Uterus (tissue), 2 donors: ENCODE measurements around the gene GSTO1.

Experiments
- CTCF ChIP-seq, 4 experiments: fragments of 200-600 bp in 2 of 4; fragments of 450-650 bp in 2 of 4; sonication (generic) in 2 of 4; IDR thresholded peaks; one replicate each; pipeline ENCODE4 v1.5.1; 2016 to 2019; ENCODE audit warnings: antibody characterized with exemption in 4 of 4, mild to moderate bottlenecking in 2 of 4, moderate library complexity in 1 of 4
- POLR2A ChIP-seq, 2 donors: fragments of 450-650 bp; IDR thresholded peaks; one replicate each; pipeline ENCODE4 v1.6.1; 2016; ENCODE audit warnings: antibody characterized with exemption in 2 of 2, mild to moderate bottlenecking in 1 of 2, moderate library complexity in 1 of 2

DNA sequence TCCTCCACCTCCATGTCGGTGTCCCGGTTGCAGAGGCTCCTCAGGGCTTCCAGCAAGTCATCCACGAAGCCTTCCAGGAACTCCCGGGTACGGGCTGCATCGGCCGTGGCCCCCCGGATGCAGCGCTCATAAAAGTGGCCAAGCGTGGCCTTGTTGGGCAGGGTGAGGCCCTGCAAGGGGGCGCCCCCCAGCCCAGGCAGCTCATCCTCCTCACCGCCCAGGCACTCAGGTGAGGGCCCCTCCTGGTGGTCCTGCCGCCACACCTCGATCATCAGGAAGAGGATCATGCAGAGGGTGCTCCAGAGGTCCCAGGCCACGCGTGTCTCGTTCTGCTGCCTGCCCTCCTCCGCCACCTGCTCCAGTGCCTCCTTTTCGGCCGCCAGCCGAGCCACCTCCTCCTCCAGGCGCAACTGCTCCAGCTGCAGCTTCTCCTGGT, 60.8 kb downstream of the GSTO1 start:
- TF ChIP-seq CTCF (IDR thresholded peaks at IDR 0.05) (no peak), POLR2A (IDR thresholded peaks at IDR 0.05) (no peak)
